Measurements from ENCODE around the gene MAGEB4.

GRCh38 chrX:30228526-30228925, 13.3 kb upstream of the MAGEB4 start:
- no peak for TF ChIP-seq POLR2A (IDR thresholded peaks at IDR 0.05)
- TF ChIP-seq CTCF (IDR thresholded peaks at IDR 0.05): no peak
- TF ChIP-seq POLR2AphosphoS5 (IDR thresholded peaks at IDR 0.05): no peak

Measured in suprapubic skin (tissue), 4 donors.